Measurements from ENCODE around the gene ITGB8.
A peak's percentile ranks its signal among the peaks of the same experiment; 100 is the strongest.

The ITGB8 gene

DNA sequence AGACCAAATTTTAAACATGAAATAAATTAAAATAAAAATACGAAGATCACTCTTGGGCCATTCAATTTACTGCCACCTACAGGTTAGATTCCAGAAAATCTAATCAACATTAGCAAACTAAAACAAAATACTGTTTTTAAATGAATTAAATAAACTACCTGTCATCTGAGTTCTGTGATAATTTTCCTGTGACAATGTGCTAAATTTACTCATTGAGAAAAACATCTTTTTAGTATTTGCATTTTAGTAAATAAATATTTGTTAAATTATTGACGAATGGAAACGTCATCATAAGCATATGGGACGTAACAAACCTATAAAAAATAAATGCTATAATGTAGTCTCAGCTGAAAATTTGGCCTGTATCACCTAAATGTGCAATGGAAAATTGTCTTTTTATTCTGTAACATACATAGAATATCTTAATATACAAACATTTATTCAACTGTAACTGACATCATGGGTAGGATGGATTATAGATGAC, 72.1 kb downstream of the ITGB8 start:
- H3K27ac ChIP-seq (ENCODE audit: low read depth, low read length), result no peak overlapping the region
- no peak overlapping the region for H2BK120ac ChIP-seq (ENCODE audit: low read depth, low read length)
- no peak overlapping the region for H3K56ac ChIP-seq (ENCODE audit: low read length)
- H4K8ac ChIP-seq (ENCODE audit: low read depth, low read length), result no peak overlapping the region
- no peak overlapping the region for H2BK5ac ChIP-seq (ENCODE audit: low read length)
- no peak overlapping the region for H3K4me3 ChIP-seq (ENCODE audit: low read length)
- H3K23ac ChIP-seq (ENCODE audit: low read length), result no peak overlapping the region
- no peak overlapping the region for H2AK5ac ChIP-seq (ENCODE audit: low read length)
- no peaks in the 10 kb centered on the region for H3K79me2 ChIP-seq (ENCODE audit: control insufficient read depth, insufficient read depth, low read length)
- H4K5ac ChIP-seq (ENCODE audit: low read length), result no peak overlapping the region
- no peak overlapping the region for H3K18ac ChIP-seq (ENCODE audit: low read length)
- no peak overlapping the region for H3K9ac ChIP-seq (ENCODE audit: low read length)
- no peaks in the 10 kb centered on the region for H3K27me3 ChIP-seq (ENCODE audit: insufficient read depth, low read length, poor library complexity)
- DNase-seq, result no peak
- H2BK15ac ChIP-seq (replicated peaks; ENCODE audit: low read depth), result no peak overlapping the region
- H3K4ac ChIP-seq (ENCODE audit: low read depth, low read length), result no peak overlapping the region
- no CpG with 5 or more reads among the region's 4 CpGs for WGBS (ENCODE audit: extremely low coverage, insufficient coverage, low lambda C conversion rate)
- no peak overlapping the region for H3K4me2 ChIP-seq (ENCODE audit: low read length)
- H3K79me1 ChIP-seq (ENCODE audit: low read length), result no peaks in the 10 kb centered on the region
- H3K36me3 ChIP-seq (ENCODE audit: control insufficient read depth, insufficient read depth, low read length), result no peaks in the 10 kb centered on the region
- H3K4me1 ChIP-seq (ENCODE audit: control insufficient read depth, low read depth, low read length), result no peaks in the 10 kb centered on the region

DNA sequence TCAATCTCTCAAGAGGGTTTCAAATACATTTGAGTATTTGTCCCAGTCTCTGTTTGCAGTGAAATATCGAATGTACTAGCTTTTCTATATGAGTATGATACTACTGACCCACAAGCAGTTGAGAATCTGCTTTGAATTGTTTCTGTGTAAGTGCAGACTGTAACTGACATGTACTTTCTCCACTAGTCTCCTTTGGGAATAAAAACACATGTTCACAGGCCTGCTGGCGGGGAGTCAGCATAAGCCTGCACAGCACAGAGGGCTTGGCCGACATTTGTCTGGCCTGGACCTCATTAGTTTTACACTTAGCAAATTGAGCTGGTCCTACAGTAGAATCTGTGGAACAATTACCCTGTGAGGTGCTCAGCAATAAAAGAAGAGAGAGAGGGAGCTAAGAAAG, 72.6 kb downstream of the ITGB8 start:
- H3K36me3 ChIP-seq (ENCODE audit: control insufficient read depth, insufficient read depth, low read length), result no peaks in the 10 kb centered on the region
- no peaks in the 10 kb centered on the region for H3K79me1 ChIP-seq (ENCODE audit: low read length)
- no peak overlapping the region for H3K4me2 ChIP-seq (ENCODE audit: low read length)
- no peak overlapping the region for H2BK120ac ChIP-seq (ENCODE audit: low read depth, low read length)
- no peak overlapping the region for H2BK15ac ChIP-seq (replicated peaks; ENCODE audit: low read depth)
- no peak overlapping the region for H3K23ac ChIP-seq (ENCODE audit: low read length)
- no peaks in the 10 kb centered on the region for H3K27me3 ChIP-seq (ENCODE audit: insufficient read depth, low read length, poor library complexity)
- no peak overlapping the region for H3K18ac ChIP-seq (ENCODE audit: low read length)
- H4K5ac ChIP-seq (ENCODE audit: low read length), result no peak overlapping the region
- no CpG with 5 or more reads among the region's 3 CpGs for WGBS (ENCODE audit: extremely low coverage, insufficient coverage, low lambda C conversion rate)
- no peak overlapping the region for H3K4ac ChIP-seq (ENCODE audit: low read depth, low read length)
- H3K79me2 ChIP-seq (ENCODE audit: control insufficient read depth, insufficient read depth, low read length), result no peaks in the 10 kb centered on the region
- H3K9ac ChIP-seq (ENCODE audit: low read length), result no peak overlapping the region
- H2BK5ac ChIP-seq (ENCODE audit: low read length), result no peak overlapping the region
- H3K4me1 ChIP-seq (ENCODE audit: control insufficient read depth, low read depth, low read length), result no peaks in the 10 kb centered on the region
- H3K27ac ChIP-seq (ENCODE audit: low read depth, low read length), result no peak overlapping the region
- no peak overlapping the region for H3K4me3 ChIP-seq (ENCODE audit: low read length)
- no peak overlapping the region for H4K8ac ChIP-seq (ENCODE audit: low read depth, low read length)
- no peak for DNase-seq
- H2AK5ac ChIP-seq (ENCODE audit: low read length), result no peak overlapping the region
- H3K56ac ChIP-seq (ENCODE audit: low read length), result no peak overlapping the region

DNA sequence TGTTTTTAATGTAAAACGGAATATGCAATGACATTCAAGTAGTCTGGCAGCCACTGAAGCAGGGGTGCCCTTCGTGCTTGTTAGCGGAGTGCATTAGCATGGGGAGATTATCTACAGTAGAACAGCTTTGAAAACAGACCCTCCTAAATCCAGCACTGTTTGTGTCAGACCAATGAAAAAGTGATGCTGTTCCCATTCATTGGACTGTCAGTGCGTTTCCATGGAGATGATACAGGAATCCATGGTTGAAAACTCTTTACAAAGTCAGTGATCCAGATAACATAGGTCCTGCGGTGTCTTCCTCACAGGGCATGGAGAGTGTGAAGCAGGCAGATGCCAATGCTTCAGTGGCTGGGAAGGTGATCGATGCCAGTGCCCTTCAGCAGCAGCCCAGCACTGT, 73.6 kb downstream of the ITGB8 start:
- Histone ChIP-seq H4K8ac (ENCODE audit: low read depth, low read length) (no peak overlapping the region), H2AK5ac (ENCODE audit: low read length) (no peak overlapping the region), H4K5ac (ENCODE audit: low read length) (no peak overlapping the region), H3K36me3 (ENCODE audit: control insufficient read depth, insufficient read depth, low read length) (no peaks in the 10 kb centered on the region), H3K27ac (ENCODE audit: low read depth, low read length) (no peak overlapping the region), H3K23ac (ENCODE audit: low read length) (no peak overlapping the region), H3K56ac (ENCODE audit: low read length) (no peak overlapping the region), H3K4me3 (ENCODE audit: low read length) (no peak overlapping the region), H3K9ac (ENCODE audit: low read length) (no peak overlapping the region), H2BK15ac (replicated peaks; ENCODE audit: low read depth) (no peak overlapping the region), H2BK120ac (ENCODE audit: low read depth, low read length) (no peak overlapping the region), H3K4me1 (ENCODE audit: control insufficient read depth, low read depth, low read length) (no peaks in the 10 kb centered on the region), H3K18ac (ENCODE audit: low read length) (no peak overlapping the region), H2BK5ac (ENCODE audit: low read length) (no peak overlapping the region), H3K4me2 (ENCODE audit: low read length) (no peak overlapping the region), H3K79me1 (ENCODE audit: low read length) (no peaks in the 10 kb centered on the region), H3K79me2 (ENCODE audit: control insufficient read depth, insufficient read depth, low read length) (no peaks in the 10 kb centered on the region), H3K4ac (ENCODE audit: low read depth, low read length) (no peak overlapping the region), H3K27me3 (ENCODE audit: insufficient read depth, low read length, poor library complexity) (no peaks in the 10 kb centered on the region)
- no CpG with 5 or more reads among the region's 6 CpGs for WGBS (ENCODE audit: extremely low coverage, insufficient coverage, low lambda C conversion rate)
- no peak for DNase-seq

DNA sequence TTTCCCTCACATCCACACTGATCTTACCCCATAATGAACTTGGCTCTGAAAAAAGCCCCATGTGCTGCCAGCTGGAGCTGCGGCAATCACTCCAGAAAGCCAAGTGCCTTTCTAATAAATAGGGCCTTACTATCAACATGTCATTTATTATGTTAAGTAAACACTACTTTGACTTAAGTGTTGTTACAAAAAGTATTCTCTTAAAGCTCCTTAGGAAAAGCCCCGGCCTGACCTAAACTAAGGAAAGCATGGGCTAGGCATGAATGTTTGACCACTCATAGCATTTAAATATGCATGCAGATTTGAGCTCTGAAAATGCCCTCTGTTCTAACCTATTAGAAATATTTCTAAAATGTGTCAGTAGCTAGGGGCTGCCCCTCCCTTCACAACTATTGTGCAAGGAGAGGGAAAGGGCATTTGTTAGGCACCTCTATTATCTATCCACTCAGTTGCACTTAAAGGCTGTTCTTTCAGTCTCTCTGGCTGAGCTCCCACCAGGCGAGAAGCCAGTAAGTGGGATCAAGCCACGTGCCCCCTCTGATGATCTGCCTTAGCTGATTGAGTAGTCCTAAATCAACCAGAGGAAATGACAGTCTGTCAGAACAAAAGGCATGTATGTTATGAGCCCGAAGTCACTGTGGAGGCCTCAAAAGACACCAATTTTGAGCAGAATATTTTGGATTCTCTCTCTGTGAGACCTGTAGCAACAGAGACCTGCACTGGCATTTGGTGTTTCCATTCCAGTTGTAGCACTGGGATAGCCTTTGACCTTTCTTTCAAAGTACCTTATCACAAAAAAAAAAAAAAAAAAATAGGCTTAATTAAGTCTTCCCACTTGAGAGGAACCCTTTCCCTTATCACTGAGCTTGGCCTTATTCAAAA, 77.1 kb downstream of the ITGB8 start:
- Histone ChIP-seq H3K56ac (ENCODE audit: low read length) (no peak overlapping the region), H3K18ac (ENCODE audit: low read length) (no peak overlapping the region), H3K27me3 (ENCODE audit: insufficient read depth, low read length, poor library complexity) (no peaks in the 10 kb centered on the region), H2AK5ac (ENCODE audit: low read length) (no peak overlapping the region), H4K8ac (ENCODE audit: low read depth, low read length) (no peak overlapping the region), H2BK15ac (replicated peaks; ENCODE audit: low read depth) (no peak overlapping the region), H2BK5ac (ENCODE audit: low read length) (no peak overlapping the region), H3K4me3 (ENCODE audit: low read length) (no peak overlapping the region), H3K36me3 (ENCODE audit: control insufficient read depth, insufficient read depth, low read length) (no peaks in the 10 kb centered on the region), H2BK120ac (ENCODE audit: low read depth, low read length) (no peak overlapping the region), H3K79me2 (ENCODE audit: control insufficient read depth, insufficient read depth, low read length) (no peaks in the 10 kb centered on the region), H3K27ac (ENCODE audit: low read depth, low read length) (no peak overlapping the region), H3K4ac (ENCODE audit: low read depth, low read length) (no peak overlapping the region), H4K5ac (ENCODE audit: low read length) (no peak overlapping the region), H3K9ac (ENCODE audit: low read length) (no peak overlapping the region), H3K4me1 (ENCODE audit: control insufficient read depth, low read depth, low read length) (no peaks in the 10 kb centered on the region), H3K79me1 (ENCODE audit: low read length) (no peaks in the 10 kb centered on the region), H3K4me2 (ENCODE audit: low read length) (no peak overlapping the region), H3K23ac (ENCODE audit: low read length) (no peak overlapping the region)
- no CpG with 5 or more reads among the region's 5 CpGs for WGBS (ENCODE audit: extremely low coverage, insufficient coverage, low lambda C conversion rate)
- DNase-seq, result peak; percentile 40

DNA sequence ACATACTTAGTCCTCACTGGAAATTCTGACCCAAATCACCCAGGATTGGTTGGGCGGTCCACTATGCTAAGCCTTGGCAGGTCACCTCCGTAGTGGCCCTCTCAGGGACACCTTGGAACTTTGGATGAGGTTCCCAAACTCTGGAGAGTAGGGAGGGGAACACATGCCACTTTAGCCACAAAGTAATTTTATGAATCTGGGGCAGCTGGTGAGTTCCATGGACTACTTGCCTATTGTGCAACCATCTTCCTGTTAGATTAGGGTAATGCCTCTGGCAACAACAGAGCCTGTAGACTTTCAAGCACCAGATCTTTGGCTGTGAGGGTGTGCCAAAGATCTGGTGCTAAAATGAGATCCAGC, 77.7 kb downstream of the ITGB8 start:
- DNase-seq, result no peak
- H3K4me2 ChIP-seq (ENCODE audit: low read length), result no peak overlapping the region

DNA sequence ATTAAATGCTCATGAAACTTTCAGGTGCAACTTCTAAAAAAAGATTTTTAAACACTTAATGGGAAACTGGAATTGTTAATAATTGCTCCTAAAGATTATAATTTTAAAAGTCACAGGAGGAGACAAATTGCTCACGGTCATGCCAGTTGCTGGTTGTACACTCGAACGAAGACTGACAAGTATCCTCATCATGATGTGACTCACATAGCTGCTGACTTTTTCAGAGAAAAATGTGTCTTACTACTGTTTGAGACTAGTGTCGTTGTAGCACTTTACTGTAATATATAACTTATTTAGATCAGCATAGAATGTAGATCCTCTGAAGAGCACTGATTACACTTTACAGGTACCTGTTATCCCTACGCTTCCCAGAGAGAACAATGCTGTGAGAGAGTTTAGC, 79.3 kb downstream of the ITGB8 start:
- no peaks in the 10 kb centered on the region for H3K79me2 ChIP-seq (ENCODE audit: control insufficient read depth, insufficient read depth, low read length)
- H2BK15ac ChIP-seq (replicated peaks; ENCODE audit: low read depth), result no peak overlapping the region
- no CpG with 5 or more reads among the region's 5 CpGs for WGBS (ENCODE audit: extremely low coverage, insufficient coverage, low lambda C conversion rate)
- no peak overlapping the region for H3K4me3 ChIP-seq (ENCODE audit: low read length)
- DNase-seq, result no peak
- no peak overlapping the region for H3K27ac ChIP-seq (ENCODE audit: low read depth, low read length)
- H3K23ac ChIP-seq (ENCODE audit: low read length), result no peak overlapping the region
- H4K8ac ChIP-seq (ENCODE audit: low read depth, low read length), result no peak overlapping the region
- H3K79me1 ChIP-seq (ENCODE audit: low read length), result no peaks in the 10 kb centered on the region
- H2BK120ac ChIP-seq (ENCODE audit: low read depth, low read length), result no peak overlapping the region
- no peaks in the 10 kb centered on the region for H3K27me3 ChIP-seq (ENCODE audit: insufficient read depth, low read length, poor library complexity)
- H3K56ac ChIP-seq (ENCODE audit: low read length), result no peak overlapping the region
- no peak overlapping the region for H3K4me2 ChIP-seq (ENCODE audit: low read length)
- H3K36me3 ChIP-seq (ENCODE audit: control insufficient read depth, insufficient read depth, low read length), result no peaks in the 10 kb centered on the region
- H3K9ac ChIP-seq (ENCODE audit: low read length), result no peak overlapping the region
- H4K5ac ChIP-seq (ENCODE audit: low read length), result no peak overlapping the region
- H3K4me1 ChIP-seq (ENCODE audit: control insufficient read depth, low read depth, low read length), result no peaks in the 10 kb centered on the region
- no peak overlapping the region for H2AK5ac ChIP-seq (ENCODE audit: low read length)
- no peak overlapping the region for H3K4ac ChIP-seq (ENCODE audit: low read depth, low read length)
- H3K18ac ChIP-seq (ENCODE audit: low read length), result no peak overlapping the region
- no peak overlapping the region for H2BK5ac ChIP-seq (ENCODE audit: low read length)

More for the DNA sequence above, 77.7 kb downstream of the ITGB8 start:
- no peak overlapping the region for H2BK15ac ChIP-seq (replicated peaks; ENCODE audit: low read depth)
- no peak overlapping the region for H3K18ac ChIP-seq (ENCODE audit: low read length)
- H3K27me3 ChIP-seq (ENCODE audit: insufficient read depth, low read length, poor library complexity), result no peaks in the 10 kb centered on the region
- no peak overlapping the region for H2AK5ac ChIP-seq (ENCODE audit: low read length)
- no peak overlapping the region for H3K4me3 ChIP-seq (ENCODE audit: low read length)
- no peak overlapping the region for H3K56ac ChIP-seq (ENCODE audit: low read length)
- H3K36me3 ChIP-seq (ENCODE audit: control insufficient read depth, insufficient read depth, low read length), result no peaks in the 10 kb centered on the region
- no peak overlapping the region for H4K5ac ChIP-seq (ENCODE audit: low read length)
- H3K4me1 ChIP-seq (ENCODE audit: control insufficient read depth, low read depth, low read length), result no peaks in the 10 kb centered on the region
- H3K9ac ChIP-seq (ENCODE audit: low read length), result no peak overlapping the region
- H2BK120ac ChIP-seq (ENCODE audit: low read depth, low read length), result no peak overlapping the region
- no peak overlapping the region for H3K23ac ChIP-seq (ENCODE audit: low read length)
- H4K8ac ChIP-seq (ENCODE audit: low read depth, low read length), result no peak overlapping the region
- H3K4ac ChIP-seq (ENCODE audit: low read depth, low read length), result no peak overlapping the region
- H3K27ac ChIP-seq (ENCODE audit: low read depth, low read length), result no peak overlapping the region
- H3K79me2 ChIP-seq (ENCODE audit: control insufficient read depth, insufficient read depth, low read length), result no peaks in the 10 kb centered on the region
- no peaks in the 10 kb centered on the region for H3K79me1 ChIP-seq (ENCODE audit: low read length)
- no peak overlapping the region for H2BK5ac ChIP-seq (ENCODE audit: low read length)
- no CpG with 5 or more reads among the region's 2 CpGs for WGBS (ENCODE audit: extremely low coverage, insufficient coverage, low lambda C conversion rate)
